ENCODE results near the gene IFT88.

Gene IFT88

DNA sequence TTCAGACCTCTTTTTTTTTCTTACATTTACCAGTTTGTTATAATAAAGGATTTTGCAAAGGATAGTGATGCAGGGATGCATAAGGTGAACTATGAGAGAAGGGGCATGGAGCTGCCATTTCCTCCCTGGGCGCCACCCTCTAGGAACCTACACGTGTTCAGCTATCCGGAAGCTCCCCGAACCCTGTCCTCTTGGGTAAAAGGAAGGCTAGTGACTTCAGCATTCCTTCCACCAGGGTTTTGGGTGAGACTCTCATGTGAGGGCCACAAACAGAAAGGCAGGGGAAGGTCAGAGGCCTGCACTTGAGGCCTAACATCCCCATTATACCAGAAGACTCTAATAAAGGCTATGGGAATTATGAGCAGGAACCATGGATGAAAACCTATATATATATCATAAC lies 57.3 kb downstream of the IFT88 start:
- Histone ChIP-seq H3K27me3 (ENCODE audit: insufficient read depth, low read length) (no peaks in the 10 kb centered on the region), H2AFZ (ENCODE audit: insufficient read depth, low read length, poor library complexity) (no peak overlapping the region)

DNA sequence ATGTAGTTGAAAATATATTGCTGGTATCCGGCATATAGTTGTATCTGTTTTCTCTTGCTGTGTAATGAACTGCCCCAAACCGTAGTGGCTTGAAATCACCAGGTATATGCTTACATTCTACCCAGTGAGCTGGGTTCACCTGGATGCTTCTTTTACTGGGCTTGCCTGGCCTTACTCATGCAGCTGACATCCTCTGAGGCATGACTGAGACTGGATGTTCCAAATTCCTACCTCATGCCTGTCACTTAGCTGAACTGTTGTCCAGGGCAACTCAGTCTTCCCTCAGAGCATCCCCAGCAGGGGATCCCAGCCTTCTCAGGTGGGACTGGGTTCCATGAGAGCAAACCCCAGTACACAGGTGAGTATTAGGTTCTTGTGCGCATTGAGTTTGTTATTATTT lies 66.8 kb downstream of the IFT88 start:
- DNase-seq, result peak; percentile 54 to 74
- WGBS (ENCODE audit: extremely low coverage, insufficient coverage, insufficient read length), result no CpG with 5 or more reads among the region's 3 CpGs
- no peak overlapping the region for H3K18ac ChIP-seq (ENCODE audit: low read length)
- no peaks in the 10 kb centered on the region for H3K79me1 ChIP-seq (ENCODE audit: low read length)
- H2BK5ac ChIP-seq (ENCODE audit: low read depth, low read length, poor library complexity), result no peak overlapping the region
- no peak overlapping the region for H3K9ac ChIP-seq (ENCODE audit: low read length)
- H4K12ac ChIP-seq (ENCODE audit: low read depth, low read length), result no peak overlapping the region
- H3K4me2 ChIP-seq (ENCODE audit: low read length), result no peak overlapping the region
- no peak overlapping the region for H2BK120ac ChIP-seq (ENCODE audit: insufficient read depth, low read length, poor library complexity)
- H4K91ac ChIP-seq (ENCODE audit: low read depth, low read length), result no peak overlapping the region
- no peaks in the 10 kb centered on the region for H3K4me1 ChIP-seq (ENCODE audit: control insufficient read depth in 1 of 2, insufficient read depth in 2 of 2, low read length in 2 of 2)
- no peak overlapping the region for H2AK5ac ChIP-seq (ENCODE audit: low read length)
- no peak overlapping the region for H2BK12ac ChIP-seq (ENCODE audit: low read length)
- H3K4me3 ChIP-seq (ENCODE audit: low read depth, low read length), result no peak overlapping the region
- H3K9me3 ChIP-seq (ENCODE audit: insufficient read depth, low read depth, low read length), result no peaks in the 10 kb centered on the region
- H3K14ac ChIP-seq (ENCODE audit: low read length), result no peak overlapping the region
- no peaks in the 10 kb centered on the region for H3K36me3 ChIP-seq (ENCODE audit: control insufficient read depth in 1 of 2, insufficient read depth in 2 of 2, low read length in 2 of 2)
- H4K8ac ChIP-seq (ENCODE audit: low read depth, low read length), result no peak overlapping the region
- H3K27me3 ChIP-seq (ENCODE audit: insufficient read depth, low read length), result no peaks in the 10 kb centered on the region
- H3K79me2 ChIP-seq (ENCODE audit: control insufficient read depth, insufficient read depth, low read length, poor library complexity), result no peaks in the 10 kb centered on the region
- no peak overlapping the region for H2AFZ ChIP-seq (ENCODE audit: insufficient read depth, low read length, poor library complexity)
- no peak overlapping the region for H3K4ac ChIP-seq (ENCODE audit: low read depth, low read length)
- H3K27ac ChIP-seq (ENCODE audit: low read depth, low read length), result no peak overlapping the region
- no peak overlapping the region for H3K23ac ChIP-seq (ENCODE audit: low read length)

More for the DNA sequence above, 57.3 kb downstream of the IFT88 start:
- Histone ChIP-seq H3K27ac (ENCODE audit: low read depth, low read length) (no peak overlapping the region), H3K9me3 (ENCODE audit: insufficient read depth, low read depth, low read length) (no peaks in the 10 kb centered on the region), H3K4ac (ENCODE audit: low read depth, low read length) (no peak overlapping the region), H3K23ac (ENCODE audit: low read length) (no peak overlapping the region), H4K91ac (ENCODE audit: low read depth, low read length) (no peak overlapping the region), H4K12ac (ENCODE audit: low read depth, low read length) (no peak overlapping the region), H3K9ac (ENCODE audit: low read length) (no peak overlapping the region), H3K14ac (ENCODE audit: low read length) (no peak overlapping the region), H2BK12ac (ENCODE audit: low read length) (no peak overlapping the region), H2BK5ac (ENCODE audit: low read depth, low read length, poor library complexity) (no peak overlapping the region), H3K79me1 (ENCODE audit: low read length) (no peaks in the 10 kb centered on the region), H3K18ac (ENCODE audit: low read length) (no peak overlapping the region), H3K4me3 (ENCODE audit: low read depth, low read length) (no peak overlapping the region), H2BK120ac (ENCODE audit: insufficient read depth, low read length, poor library complexity) (no peak overlapping the region), H3K79me2 (ENCODE audit: control insufficient read depth, insufficient read depth, low read length, poor library complexity) (no peaks in the 10 kb centered on the region), H3K4me2 (ENCODE audit: low read length) (no peak overlapping the region), H3K36me3 (ENCODE audit: control insufficient read depth in 1 of 2, insufficient read depth in 2 of 2, low read length in 2 of 2) (no peaks in the 10 kb centered on the region), H4K8ac (ENCODE audit: low read depth, low read length) (no peak overlapping the region), H2AK5ac (ENCODE audit: low read length) (no peak overlapping the region), H3K4me1 (ENCODE audit: control insufficient read depth in 1 of 2, insufficient read depth in 2 of 2, low read length in 2 of 2) (no peaks in the 10 kb centered on the region)
- no peak for DNase-seq
- no CpG with 5 or more reads among the region's 4 CpGs for WGBS (ENCODE audit: extremely low coverage, insufficient coverage, insufficient read length)

DNA sequence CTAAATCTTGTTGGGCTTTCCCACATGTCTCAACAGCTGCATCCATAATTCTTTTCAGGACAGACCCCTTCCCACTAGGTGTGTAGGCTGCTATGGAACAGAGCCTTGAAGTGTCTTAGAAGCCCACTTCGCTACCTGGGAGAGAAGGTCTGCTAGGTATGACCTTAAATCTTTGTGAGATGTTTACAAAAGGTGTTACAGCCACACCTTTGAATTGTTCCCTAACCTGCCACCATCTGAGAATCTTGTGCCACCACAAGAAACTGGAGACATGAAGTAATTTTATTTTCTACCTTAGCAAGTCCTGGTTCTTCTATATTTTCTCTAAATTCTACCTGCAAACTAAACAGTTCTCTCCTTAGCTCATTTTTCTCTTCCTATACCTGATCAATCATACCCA lies 69.1 kb downstream of the IFT88 start:
- H3K79me2 ChIP-seq (ENCODE audit: control insufficient read depth, insufficient read depth, low read length, poor library complexity), result no peaks in the 10 kb centered on the region
- no peaks in the 10 kb centered on the region for H3K9me3 ChIP-seq (ENCODE audit: insufficient read depth, low read depth, low read length)
- no peak overlapping the region for H3K9ac ChIP-seq (ENCODE audit: low read length)
- H3K27ac ChIP-seq (ENCODE audit: low read depth, low read length), result no peak overlapping the region
- no peak overlapping the region for H3K4me2 ChIP-seq (ENCODE audit: low read length)
- no peak overlapping the region for H4K91ac ChIP-seq (ENCODE audit: low read depth, low read length)
- no peak overlapping the region for H4K12ac ChIP-seq (ENCODE audit: low read depth, low read length)
- no peak overlapping the region for H4K8ac ChIP-seq (ENCODE audit: low read depth, low read length)
- no peak overlapping the region for H2BK5ac ChIP-seq (ENCODE audit: low read depth, low read length, poor library complexity)
- H3K14ac ChIP-seq (ENCODE audit: low read length), result no peak overlapping the region
- no peak overlapping the region for H3K4me3 ChIP-seq (ENCODE audit: low read depth, low read length)
- no peaks in the 10 kb centered on the region for H3K79me1 ChIP-seq (ENCODE audit: low read length)
- H3K27me3 ChIP-seq (ENCODE audit: insufficient read depth, low read length), result no peaks in the 10 kb centered on the region
- DNase-seq, result no peak
- H2AK5ac ChIP-seq (ENCODE audit: low read length), result no peak overlapping the region
- H2AFZ ChIP-seq (ENCODE audit: insufficient read depth, low read length, poor library complexity), result no peak overlapping the region
- no peak overlapping the region for H3K23ac ChIP-seq (ENCODE audit: low read length)
- H3K4me1 ChIP-seq (ENCODE audit: control insufficient read depth in 1 of 2, insufficient read depth in 2 of 2, low read length in 2 of 2), result no peaks in the 10 kb centered on the region
- no CpG with 5 or more reads among the region's 1 CpG for WGBS (ENCODE audit: extremely low coverage, insufficient coverage, insufficient read length)
- H2BK12ac ChIP-seq (ENCODE audit: low read length), result no peak overlapping the region
- H3K4ac ChIP-seq (ENCODE audit: low read depth, low read length), result no peak overlapping the region
- H3K18ac ChIP-seq (ENCODE audit: low read length), result no peak overlapping the region
- no peaks in the 10 kb centered on the region for H3K36me3 ChIP-seq (ENCODE audit: control insufficient read depth in 1 of 2, insufficient read depth in 2 of 2, low read length in 2 of 2)
- H2BK120ac ChIP-seq (ENCODE audit: insufficient read depth, low read length, poor library complexity), result no peak overlapping the region

DNA sequence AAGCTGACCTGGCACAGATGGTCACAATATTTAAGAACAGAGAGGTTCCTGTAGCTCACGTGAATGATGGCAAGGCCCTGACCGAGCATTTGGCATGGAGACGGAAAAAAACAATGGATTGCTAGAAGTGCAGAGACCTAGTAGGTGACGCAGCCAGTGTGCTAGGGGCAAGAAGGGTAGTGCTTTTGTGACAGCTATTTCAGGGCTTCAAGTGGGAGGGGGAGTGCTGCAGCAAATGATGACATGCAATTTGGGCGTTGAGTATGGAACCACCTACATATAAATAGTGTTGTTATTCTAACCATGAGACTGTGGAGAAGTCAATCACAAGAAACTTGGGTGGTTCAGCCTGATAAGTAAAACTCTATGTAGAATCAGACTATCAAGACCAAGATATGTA lies 70.9 kb downstream of the IFT88 start:
- no peak overlapping the region for H4K12ac ChIP-seq (ENCODE audit: low read depth, low read length)
- H4K91ac ChIP-seq (ENCODE audit: low read depth, low read length), result no peak overlapping the region
- no peak overlapping the region for H3K9ac ChIP-seq (ENCODE audit: low read length)
- no peak overlapping the region for H2BK120ac ChIP-seq (ENCODE audit: insufficient read depth, low read length, poor library complexity)
- no peak overlapping the region for H3K14ac ChIP-seq (ENCODE audit: low read length)
- H4K8ac ChIP-seq (ENCODE audit: low read depth, low read length), result no peak overlapping the region
- DNase-seq, result no peak
- H2AK5ac ChIP-seq (ENCODE audit: low read length), result no peak overlapping the region
- H2BK5ac ChIP-seq (ENCODE audit: low read depth, low read length, poor library complexity), result no peak overlapping the region
- H3K23ac ChIP-seq (ENCODE audit: low read length), result no peak overlapping the region
- no CpG with 5 or more reads among the region's 5 CpGs for WGBS (ENCODE audit: extremely low coverage, insufficient coverage, insufficient read length)
- no peaks in the 10 kb centered on the region for H3K36me3 ChIP-seq (ENCODE audit: control insufficient read depth in 1 of 2, insufficient read depth in 2 of 2, low read length in 2 of 2)
- no peaks in the 10 kb centered on the region for H3K9me3 ChIP-seq (ENCODE audit: insufficient read depth, low read depth, low read length)
- no peak overlapping the region for H2BK12ac ChIP-seq (ENCODE audit: low read length)
- H3K27me3 ChIP-seq (ENCODE audit: insufficient read depth, low read length), result no peaks in the 10 kb centered on the region
- H3K4me3 ChIP-seq (ENCODE audit: low read depth, low read length), result no peak overlapping the region
- H3K27ac ChIP-seq (ENCODE audit: low read depth, low read length), result no peak overlapping the region
- H3K79me2 ChIP-seq (ENCODE audit: control insufficient read depth, insufficient read depth, low read length, poor library complexity), result no peaks in the 10 kb centered on the region
- no peak overlapping the region for H2AFZ ChIP-seq (ENCODE audit: insufficient read depth, low read length, poor library complexity)
- H3K79me1 ChIP-seq (ENCODE audit: low read length), result no peaks in the 10 kb centered on the region
- H3K4me2 ChIP-seq (ENCODE audit: low read length), result no peak overlapping the region
- H3K4ac ChIP-seq (ENCODE audit: low read depth, low read length), result no peak overlapping the region
- no peaks in the 10 kb centered on the region for H3K4me1 ChIP-seq (ENCODE audit: control insufficient read depth in 1 of 2, insufficient read depth in 2 of 2, low read length in 2 of 2)
- no peak overlapping the region for H3K18ac ChIP-seq (ENCODE audit: low read length)
